ENCODE results near the gene RHBDL1. TPM values are rescaled to one million over a fixed set of nuclear protein-coding genes. Genes with fewer than 3 reads are reported as not detected.

RHBDL1 gene
- polyA plus RNA-seq, 1 donor from 2014 or later, result 7.2 TPM

GRCh38 chr16:628321-629061 lies 47.0 kb upstream of the RHBDL1 start:
- no peak overlapping the region for H3K4me2 ChIP-seq (ENCODE audit: low read length)
- no peaks in the 10 kb centered on the region for H3F3A ChIP-seq (ENCODE audit: insufficient read depth, low read length, poor library complexity, severe bottlenecking)
- no peaks in the 10 kb centered on the region for H3K9me2 ChIP-seq (ENCODE audit: insufficient read depth, low read length)
- no peaks in the 10 kb centered on the region for H3K36me3 ChIP-seq (ENCODE audit: insufficient read depth, low read length)
- TF ChIP-seq SMC3 (conservative IDR thresholded peaks at IDR 0.05; ENCODE audit: poor library complexity), result no peak
- TF ChIP-seq RAD21 (conservative IDR thresholded peaks at IDR 0.05), result no peak
- no peak for TF ChIP-seq CTCF (IDR thresholded peaks at IDR 0.05; ENCODE audit: poor library complexity, severe bottlenecking)
- no peak for TF ChIP-seq TAF1 (IDR thresholded peaks at IDR 0.05; ENCODE audit: low read depth)
- TF ChIP-seq EP300 (conservative IDR thresholded peaks at IDR 0.05; ENCODE audit: poor library complexity, severe bottlenecking), result no peak
- TF ChIP-seq MXI1 (conservative IDR thresholded peaks at IDR 0.05; ENCODE audit: poor library complexity, severe bottlenecking), result no peak
- no peak for TF ChIP-seq POLR2AphosphoS5 (IDR thresholded peaks at IDR 0.05)
- no peak for TF ChIP-seq EZH2 (IDR thresholded peaks at IDR 0.05; ENCODE audit: borderline replicate concordance, insufficient read depth, low read length, poor library complexity, severe bottlenecking)
- TF ChIP-seq REST (IDR thresholded peaks at IDR 0.05; ENCODE audit: borderline replicate concordance), result no peak
- no peaks in the 10 kb centered on the region for H3K27me3 ChIP-seq (ENCODE audit: insufficient read depth, low read depth, low read length)
- no peak overlapping the region for H3K4me3 ChIP-seq (ENCODE audit: low read length)
- H3K9me3 ChIP-seq (ENCODE audit: low read length), result no peaks in the 10 kb centered on the region
- no peak overlapping the region for H2AFZ ChIP-seq (ENCODE audit: low read depth, low read length)
- no peak overlapping the region for H3K27ac ChIP-seq (ENCODE audit: low read length)
- H4K20me1 ChIP-seq (ENCODE audit: insufficient read depth), result no peaks in the 10 kb centered on the region
- no peak overlapping the region for H3K9ac ChIP-seq (ENCODE audit: low read length)
- H3K79me2 ChIP-seq (replicated peaks; ENCODE audit: insufficient read depth, low read length), result no peaks in the 10 kb centered on the region

GRCh38 chr16:629185-629832 lies 46.2 kb upstream of the RHBDL1 start:
- Histone ChIP-seq H3K27ac (ENCODE audit: low read length) (no peak overlapping the region), H3F3A (ENCODE audit: insufficient read depth, low read length, poor library complexity, severe bottlenecking) (no peaks in the 10 kb centered on the region), H3K27me3 (ENCODE audit: insufficient read depth, low read depth, low read length) (no peaks in the 10 kb centered on the region), H3K4me2 (ENCODE audit: low read length) (no peak overlapping the region), H2AFZ (ENCODE audit: low read depth, low read length) (no peak overlapping the region), H3K9me3 (ENCODE audit: low read length) (no peaks in the 10 kb centered on the region), H3K4me3 (ENCODE audit: low read length) (no peak overlapping the region), H4K20me1 (ENCODE audit: insufficient read depth) (no peaks in the 10 kb centered on the region), H3K36me3 (ENCODE audit: insufficient read depth, low read length) (no peaks in the 10 kb centered on the region), H3K9me2 (ENCODE audit: insufficient read depth, low read length) (no peaks in the 10 kb centered on the region), H3K79me2 (replicated peaks; ENCODE audit: insufficient read depth, low read length) (no peaks in the 10 kb centered on the region), H3K9ac (ENCODE audit: low read length) (no peak overlapping the region)
- no peak for TF ChIP-seq MXI1 (conservative IDR thresholded peaks at IDR 0.05; ENCODE audit: poor library complexity, severe bottlenecking)
- TF ChIP-seq POLR2AphosphoS5 (IDR thresholded peaks at IDR 0.05), result no peak
- no peak for TF ChIP-seq REST (IDR thresholded peaks at IDR 0.05; ENCODE audit: borderline replicate concordance)
- no peak for TF ChIP-seq RAD21 (conservative IDR thresholded peaks at IDR 0.05)
- TF ChIP-seq EZH2 (IDR thresholded peaks at IDR 0.05; ENCODE audit: borderline replicate concordance, insufficient read depth, low read length, poor library complexity, severe bottlenecking), result no peak
- TF ChIP-seq CTCF (IDR thresholded peaks at IDR 0.05; ENCODE audit: poor library complexity, severe bottlenecking), result no peak
